BJ (cell line): ENCODE data around the gene BTBD6. TPM values are rescaled to one million over a fixed set of nuclear protein-coding genes. Genes with fewer than 3 reads are reported as not detected.

Experiments used
- CTCF ChIA-PET: fragments of 350-600 bp; formaldehyde crosslinking; extraction: SDS; loops from one replicate; lab custom pipeline; 2021; ENCODE audit warnings: antibody characterized with exemption, inconsistent platforms; lab: Yijun Ruan, JAX
- POLR2A ChIA-PET: fragments of 300-600 bp; sonication (Branson Sonifier 250); formaldehyde crosslinking; extraction: SDS; loops from one replicate; lab custom pipeline; 2021; ENCODE audit warnings: antibody characterized with exemption; lab: Charles Lee
- DNase-seq: peaks from one replicate; pipeline ENCODE4 v3.0.0-alpha.2; 2011; ENCODE audit warnings: low read depth
- H3K27me3 ChIP-seq: 2 replicates; pipeline ENCODE4 v1.6.0; 2011; ENCODE audit warnings: low read length; ENCODE audit not compliant: control insufficient read depth, insufficient read depth
- H3K36me3 ChIP-seq: 2 replicates; pipeline ENCODE4 v1.5.1; 2011; ENCODE audit warnings: low read length; ENCODE audit not compliant: control insufficient read depth, insufficient read depth
- H3K4me3 ChIP-seq: 2 replicates; pipeline ENCODE4 v1.5.1; 2011; ENCODE audit warnings: low read depth, mild to moderate bottlenecking, control low read depth, low read length
- CTCF ChIP-seq: IDR thresholded peaks from 2 replicates; pipeline ENCODE4 v1.5.1; 2011; ENCODE audit warnings: low read depth, mild to moderate bottlenecking, control low read depth, inconsistent platforms, low read length, moderate library complexity; ENCODE audit not compliant: insufficient read depth
- polyA plus RNA-seq: library from polyadenylated mRNA; depleted of rRNA; stranded (reverse); fragments of >200 nt; gene quantifications from 2 replicates; pipeline ENCODE4 v1.2.3, GENCODE V29; 2011

The BTBD6 gene
- polyA plus RNA-seq, 1 experiment = 41.9 TPM

- no peak for TF ChIP-seq CTCF
- POLR2A ChIA-PET = no interaction called here
Measured at GRCh38 chr14:105256292-105256960, 8.1 kb downstream of the BTBD6 start.

GRCh38 chr14:105257464-105257863 is 9.1 kb downstream of the BTBD6 start:
- no peak overlapping the region for H3K4me3 ChIP-seq
- no peak for TF ChIP-seq CTCF
- no peak for DNase-seq
- ChIA-PET CTCF (no interaction called here), POLR2A (no interaction called here)
- peaks cover 8% of the 10 kb centered on the region for H3K36me3 ChIP-seq
- no peaks in the 10 kb centered on the region for H3K27me3 ChIP-seq

More at GRCh38 chr14:105256292-105256960, 8.1 kb downstream of the BTBD6 start:
- Histone ChIP-seq H3K27me3 (no peaks in the 10 kb centered on the region), H3K4me3 (no peak overlapping the region), H3K36me3 (peaks cover 11% of the 10 kb centered on the region)
- no peak for DNase-seq
- CTCF ChIA-PET = interaction anchor here (0.9 kb wide), 1 partner anchor 96 kb away, joined by 3 read pairs; no protein-coding TSS in a partner anchor

- DNase-seq = no peak
- POLR2A ChIA-PET = no interaction called here
- no peaks in the 10 kb centered on the region for H3K27me3 ChIP-seq
- TF ChIP-seq CTCF = no peak
- H3K36me3 ChIP-seq = peaks cover 12% of the 10 kb centered on the region
- H3K4me3 ChIP-seq = no peak overlapping the region
- CTCF ChIA-PET = interaction anchor here (0.7 to 1.2 kb wide), 4 partner anchors 10 to 52 kb away, joined by 3 read pairs; partner anchors contain the start of gene BTBD6
Measured at GRCh38 chr14:105258846-105259245, 10.5 kb downstream of the BTBD6 start.

DNA sequence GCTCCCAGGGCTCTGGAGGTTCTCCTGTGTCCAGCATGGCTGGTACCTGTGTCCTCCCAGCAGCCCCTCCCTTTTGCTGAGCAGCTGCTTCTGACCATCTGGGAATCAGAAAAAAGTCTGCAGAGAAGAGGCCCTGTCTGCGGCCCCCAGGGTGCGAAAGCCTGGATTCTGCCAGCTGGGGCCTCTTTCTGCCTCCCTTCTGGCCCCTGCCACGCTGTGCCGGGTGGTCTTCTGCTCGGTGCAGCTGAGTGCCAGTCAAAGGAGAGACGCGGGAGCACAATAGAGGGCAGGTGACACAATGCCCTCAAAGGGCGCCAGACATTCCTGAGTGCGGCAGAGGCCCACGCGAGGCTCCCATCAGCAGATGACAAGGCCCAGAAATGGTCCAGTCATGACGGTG is 12.6 kb downstream of the BTBD6 start:
- H3K36me3 ChIP-seq = peaks cover 12% of the 10 kb centered on the region
- no peak overlapping the region for H3K4me3 ChIP-seq
- no peaks in the 10 kb centered on the region for H3K27me3 ChIP-seq
- ChIA-PET CTCF (no interaction called here), POLR2A (no interaction called here)
- no peak for DNase-seq
- TF ChIP-seq CTCF = no peak

GRCh38 chr14:105261781-105262180 is 13.4 kb downstream of the BTBD6 start:
- ChIA-PET POLR2A (no interaction called here), CTCF (no interaction called here)
- DNase-seq = no peak
- Histone ChIP-seq H3K36me3 (peaks cover 11% of the 10 kb centered on the region), H3K4me3 (no peak overlapping the region), H3K27me3 (no peaks in the 10 kb centered on the region)
- no peak for TF ChIP-seq CTCF
